Thyroid gland (tissue), 4 donors: ENCODE data around the gene MSANTD2. TPM values are rescaled to one million over a fixed set of nuclear protein-coding genes. Genes with fewer than 3 reads are reported as not detected.

ENCODE experiments used
- DNase-seq, 2 donors: peaks; one replicate each; pipeline ENCODE4 v3.0.0-alpha.2; 2019
- H3K27ac ChIP-seq, 3 donors: fragments of 200-600 bp; sonication (generic); 1 replicate in 2 of 3; 2 replicates in 1 of 3; pipeline ENCODE4 v1.5.1; 2016 to 2019; ENCODE audit warnings: mild to moderate bottlenecking in 1 of 3, moderate library complexity in 1 of 3
- H3K27me3 ChIP-seq: fragments of 200-600 bp; sonication (generic); one replicate; pipeline ENCODE4 v1.5.1; 2019
- H3K36me3 ChIP-seq, 2 donors: fragments of 200-600 bp; sonication (generic); one replicate each; pipeline ENCODE4 v1.5.1; 2016 to 2019
- H3K4me1 ChIP-seq, 2 donors: fragments of 200-600 bp; sonication (generic); one replicate each; pipeline ENCODE4 v1.5.1; 2017 to 2019
- H3K4me3 ChIP-seq, 3 donors: fragments of 200-600 bp; sonication (generic); replicated peaks in 1 of 3; 1 replicate in 2 of 3; 2 replicates in 1 of 3; pipeline ENCODE4 v1.5.1; 2016; ENCODE audit warnings: mild to moderate bottlenecking in 1 of 3
- H3K9me3 ChIP-seq: fragments of 200-600 bp; sonication (generic); one replicate; pipeline ENCODE4 v1.5.1; 2017
- POLR2A ChIP-seq, 2 donors: fragments of 450-650 bp; IDR thresholded peaks; one replicate each; pipeline ENCODE4 v1.6.1; 2017; ENCODE audit warnings: antibody characterized with exemption in 2 of 2, mild to moderate bottlenecking in 2 of 2, moderate library complexity in 1 of 2
- WGBS, 2 donors: methylation state at CpG; one replicate each; pipeline ENCODE4 v1.1.5; 2017; 5-methylcytosine and 5-hydroxymethylcytosine counted together
- intact Hi-C: fragments of 100-400 bp; cut with DNase I; formaldehyde crosslinking; loops from one replicate; pipeline ENCODE4 v1.15.1; 2023
- total RNA-seq, 4 donors: library from RNA; depleted of rRNA; stranded (reverse); fragments of >200 nt; gene quantifications; one replicate each; pipeline ENCODE4 v1.2.3, GENCODE V29; 2016
- TF ChIP-seq, protein P1 (sequence below), 6 experiments: fragments of 200-600 bp in 3 of 6; fragments of 450-650 bp in 3 of 6; sonication (generic) in 3 of 6; IDR thresholded peaks; one replicate each; pipeline ENCODE4 v1.5.1; 2016 to 2019; ENCODE audit warnings: antibody characterized with exemption in 6 of 6, mild to moderate bottlenecking in 2 of 6, inconsistent platforms in 1 of 6, moderate library complexity in 1 of 6

The MSANTD2 gene
- total RNA-seq, 4 donors from 2014 or later: 29.1 to 56.1 (median 37.0) TPM

DNA sequence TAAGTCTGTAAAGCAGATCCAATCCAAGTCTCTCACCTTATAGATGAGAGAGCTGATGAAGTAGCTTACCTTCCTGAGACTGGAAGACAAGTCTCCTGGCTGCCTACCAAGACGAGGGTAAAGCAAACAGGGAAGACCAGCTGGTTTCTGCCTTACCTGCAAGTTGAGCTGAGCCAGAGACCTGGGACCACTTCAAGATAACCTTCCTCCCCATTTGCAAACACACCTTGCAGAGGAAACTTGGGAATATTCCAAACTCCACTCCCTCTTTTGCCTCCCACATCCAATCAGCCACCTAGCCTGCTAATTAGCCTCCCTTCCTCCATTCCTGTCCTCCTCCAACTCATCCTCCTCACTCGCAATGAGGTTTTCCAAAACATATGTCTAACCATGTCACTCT, 41.6 kb upstream of the MSANTD2 start:
- TF ChIP-seq POLR2A (IDR thresholded peaks at IDR 0.05): no peak
- TF ChIP-seq, protein P1, sequence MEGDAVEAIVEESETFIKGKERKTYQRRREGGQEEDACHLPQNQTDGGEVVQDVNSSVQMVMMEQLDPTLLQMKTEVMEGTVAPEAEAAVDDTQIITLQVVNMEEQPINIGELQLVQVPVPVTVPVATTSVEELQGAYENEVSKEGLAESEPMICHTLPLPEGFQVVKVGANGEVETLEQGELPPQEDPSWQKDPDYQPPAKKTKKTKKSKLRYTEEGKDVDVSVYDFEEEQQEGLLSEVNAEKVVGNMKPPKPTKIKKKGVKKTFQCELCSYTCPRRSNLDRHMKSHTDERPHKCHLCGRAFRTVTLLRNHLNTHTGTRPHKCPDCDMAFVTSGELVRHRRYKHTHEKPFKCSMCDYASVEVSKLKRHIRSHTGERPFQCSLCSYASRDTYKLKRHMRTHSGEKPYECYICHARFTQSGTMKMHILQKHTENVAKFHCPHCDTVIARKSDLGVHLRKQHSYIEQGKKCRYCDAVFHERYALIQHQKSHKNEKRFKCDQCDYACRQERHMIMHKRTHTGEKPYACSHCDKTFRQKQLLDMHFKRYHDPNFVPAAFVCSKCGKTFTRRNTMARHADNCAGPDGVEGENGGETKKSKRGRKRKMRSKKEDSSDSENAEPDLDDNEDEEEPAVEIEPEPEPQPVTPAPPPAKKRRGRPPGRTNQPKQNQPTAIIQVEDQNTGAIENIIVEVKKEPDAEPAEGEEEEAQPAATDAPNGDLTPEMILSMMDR (IDR thresholded peaks at IDR 0.05): no peak
- 58 to 67% methylated on average over 2 of the region's 2 CpGs for WGBS, 2 donors
- intact Hi-C loops: no loop called here
- Histone ChIP-seq H3K9me3 (no peaks in the 10 kb centered on the region), H3K36me3 (no peaks in the 10 kb centered on the region), H3K27ac (no peak overlapping the region), H3K4me1 (peaks cover 12 to 25% of the 10 kb centered on the region in 2 donors), H3K27me3 (peaks cover 10% of the 10 kb centered on the region), H3K4me3 (no peak overlapping the region)
- no peak for DNase-seq

DNA sequence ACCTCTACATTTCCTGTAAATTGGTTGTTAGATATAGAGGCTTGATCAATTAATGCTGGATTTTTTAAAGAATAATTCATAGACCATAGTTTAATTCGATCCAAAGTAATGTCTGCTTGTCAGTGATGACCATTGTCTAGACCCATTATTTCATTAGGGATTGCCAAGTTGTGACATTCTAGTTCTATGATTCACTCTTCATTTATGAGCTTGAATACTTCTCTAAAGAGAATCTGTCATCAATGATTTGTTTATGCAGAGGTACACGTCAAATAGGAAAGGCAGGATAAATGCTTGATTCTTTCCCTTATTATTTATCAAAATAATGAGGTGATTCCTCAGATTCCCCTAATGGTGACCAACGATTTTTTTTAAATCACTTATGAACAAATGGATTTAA, 41.0 kb upstream of the MSANTD2 start:
- no peaks in the 10 kb centered on the region for H3K9me3 ChIP-seq
- 69 to 71% methylated on average over 3 of the region's 3 CpGs for WGBS, 2 donors
- no peaks in the 10 kb centered on the region for H3K36me3 ChIP-seq
- H3K4me3 ChIP-seq: no peak overlapping the region
- DNase-seq: no peak
- no peak overlapping the region for H3K27ac ChIP-seq
- intact Hi-C loops: no loop called here
- H3K27me3 ChIP-seq: peaks cover 10% of the 10 kb centered on the region
- H3K4me1 ChIP-seq: peaks cover 12 to 27% of the 10 kb centered on the region in 2 donors
- TF ChIP-seq POLR2A (IDR thresholded peaks at IDR 0.05): no peak
- TF ChIP-seq, protein P1 (IDR thresholded peaks at IDR 0.05): no peak

DNA sequence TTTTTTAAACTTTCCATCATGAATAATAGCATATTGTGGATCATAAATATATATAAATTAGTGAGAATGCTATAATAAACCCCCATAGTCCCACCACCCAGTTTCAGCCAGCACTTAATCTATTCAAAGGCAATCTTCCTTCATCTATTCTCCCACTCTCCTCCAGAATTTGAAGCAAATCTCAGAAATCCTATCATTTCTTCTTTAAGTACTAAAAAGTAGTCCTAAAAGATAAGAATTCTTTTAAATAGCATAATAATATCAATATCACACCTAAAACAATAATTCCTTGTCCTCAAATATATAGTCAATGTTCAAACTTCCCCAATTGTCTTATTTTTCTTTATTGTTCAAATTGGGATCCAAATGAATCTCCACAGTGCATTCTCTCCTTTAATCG, 40.5 kb upstream of the MSANTD2 start:
- H3K27me3 ChIP-seq: peaks cover 10% of the 10 kb centered on the region
- intact Hi-C loops: no loop called here
- H3K36me3 ChIP-seq: no peaks in the 10 kb centered on the region
- no peak for DNase-seq
- H3K4me3 ChIP-seq: no peak overlapping the region
- peaks cover 12 to 33% of the 10 kb centered on the region in 2 donors for H3K4me1 ChIP-seq
- H3K27ac ChIP-seq: no peak overlapping the region
- no peak for TF ChIP-seq POLR2A (IDR thresholded peaks at IDR 0.05)
- TF ChIP-seq, protein P1 (IDR thresholded peaks at IDR 0.05): no peak
- 75 to 85% methylated on average over 1 of the region's 1 CpG for WGBS, 2 donors
- H3K9me3 ChIP-seq: no peaks in the 10 kb centered on the region

- Histone ChIP-seq H3K36me3 (no peaks in the 10 kb centered on the region), H3K27ac (no peak overlapping the region), H3K9me3 (no peaks in the 10 kb centered on the region), H3K4me1 (peaks cover 12 to 37% of the 10 kb centered on the region in 2 donors), H3K27me3 (peaks cover 6% of the 10 kb centered on the region), H3K4me3 (peak overlapping the region in 1 of 3 donors; percentile 36)
- no peak for DNase-seq
- 40 to 51% methylated on average over 19 to 20 of the region's 20 CpGs for WGBS, 2 donors
- TF ChIP-seq, protein P1 (IDR thresholded peaks at IDR 0.05): no peak
- TF ChIP-seq POLR2A (IDR thresholded peaks at IDR 0.05): no peak
- intact Hi-C loops: loop anchor here (5.0 kb wide), 1 partner anchor 193 kb away; no protein-coding TSS in a partner anchor
Measured at GRCh38 chr11:124839972-124840621, 39.9 kb upstream of the MSANTD2 start.
